ENCODE results near the gene CRACR2B. TPM values are rescaled to one million over a fixed set of nuclear protein-coding genes. Genes with fewer than 3 reads are reported as not detected.

Gene CRACR2B
- total and polyA plus RNA-seq, 2 of the 8 experiments (the other 6 are each of a cell fraction or from before 2014, with no cell fraction given) = 18.2 to 26.4 TPM

GRCh38 chr11:833849-834311 lies 6.2 kb downstream of the CRACR2B start (continued):
- TF ChIP-seq SAP30 (IDR thresholded peaks at IDR 0.05; ENCODE audit: insufficient read depth, insufficient replicate concordance, low read length) = no peak
- TF ChIP-seq TEAD4 (IDR thresholded peaks at IDR 0.05; ENCODE audit: low read depth, low read length) = no peak
- no peak for TF ChIP-seq ASH2L (IDR thresholded peaks at IDR 0.05; ENCODE audit: low read length)
- TF ChIP-seq NANOG (IDR thresholded peaks at IDR 0.05; ENCODE audit: insufficient read depth, low read depth, low read length, poor library complexity, severe bottlenecking) = no peak

All from H1 (cell line).